HG02884 (cell line): ENCODE measurements around the gene RASGEF1C.

Experiments used
- ATAC-seq: cut with Tn5 transposase; IDR thresholded peaks from one replicate; pipeline ENCODE4 v1.9.1; 2021; ENCODE audit warnings: mild to moderate bottlenecking, moderate library complexity; ENCODE audit not compliant: unreplicated experiment

Gene RASGEF1C

GRCh38 chr5:180180421-180180820 is 28.6 kb downstream of the RASGEF1C start:
- no peak for ATAC-seq

- no peak for ATAC-seq
Observed at GRCh38 chr5:180179442-180180420, 29.3 kb downstream of the RASGEF1C start.

- no peak for ATAC-seq
Observed at GRCh38 chr5:180178531-180179441, 30.2 kb downstream of the RASGEF1C start.

GRCh38 chr5:180176191-180176590 is 32.8 kb downstream of the RASGEF1C start:
- ATAC-seq = no peak

GRCh38 chr5:180175015-180175431 is 34.0 kb downstream of the RASGEF1C start:
- no peak for ATAC-seq

GRCh38 chr5:180174587-180174972 is 34.4 kb downstream of the RASGEF1C start:
- ATAC-seq = no peak

GRCh38 chr5:180173875-180174586 is 35.0 kb downstream of the RASGEF1C start:
- no peak for ATAC-seq

- ATAC-seq = no peak
Observed at GRCh38 chr5:180173198-180173544, 35.8 kb downstream of the RASGEF1C start.

GRCh38 chr5:180172447-180173197 is 36.4 kb downstream of the RASGEF1C start:
- ATAC-seq = no peak

- ATAC-seq = no peak
Observed at GRCh38 chr5:180171568-180172094, 37.4 kb downstream of the RASGEF1C start.

GRCh38 chr5:180170810-180171567 is 38.0 kb downstream of the RASGEF1C start:
- no peak for ATAC-seq

GRCh38 chr5:180170106-180170809 is 38.8 kb downstream of the RASGEF1C start:
- no peak for ATAC-seq

GRCh38 chr5:180169248-180170105 is 39.5 kb downstream of the RASGEF1C start:
- no peak for ATAC-seq

- no peak for ATAC-seq
Observed at GRCh38 chr5:180168758-180169157, 40.3 kb downstream of the RASGEF1C start.

GRCh38 chr5:180166176-180166575 is 42.8 kb downstream of the RASGEF1C start:
- ATAC-seq = no peak

- no peak for ATAC-seq
Observed at GRCh38 chr5:180162304-180162661, 46.7 kb downstream of the RASGEF1C start.

- no peak for ATAC-seq
Observed at GRCh38 chr5:180161420-180162303, 47.3 kb downstream of the RASGEF1C start.
